ENCODE results near the gene IRF6.

The IRF6 gene

DNA sequence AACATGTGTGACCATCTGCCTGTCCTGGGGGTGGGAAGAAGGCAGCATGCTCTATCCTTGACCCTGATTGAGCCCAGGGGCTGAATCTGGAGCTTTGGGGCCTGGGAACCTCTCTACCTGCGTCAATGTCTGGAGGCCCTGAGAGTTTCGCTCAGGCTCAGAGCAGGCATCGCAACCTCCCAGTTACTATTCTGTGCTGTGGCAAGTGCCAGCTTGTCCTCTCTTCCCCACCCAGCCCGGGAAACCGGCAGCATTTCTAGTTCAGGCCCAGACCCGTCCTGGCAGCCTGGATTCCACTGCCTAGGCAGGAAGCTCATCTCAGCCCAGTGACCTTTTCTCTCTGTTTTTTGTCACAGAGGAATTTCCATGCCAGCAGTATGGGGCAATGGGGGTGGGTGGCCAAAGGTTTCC lies 10.0 kb upstream of the IRF6 start:
- Histone ChIP-seq H3K27ac (no peak overlapping the region), H3K27me3 (peaks cover 0 to 8% of the 10 kb centered on the region in 2 donors), H3K4me1 (no peaks in the 10 kb centered on the region), H3K36me3 (no peaks in the 10 kb centered on the region), H3K4me3 (no peak overlapping the region), H3K9me3 (no peaks in the 10 kb centered on the region)
- DNase-seq = no peak
- intact Hi-C loops (cut with DNase I; ENCODE audit: low total_unique reads) = no loop called here
- TF ChIP-seq, protein P1, sequence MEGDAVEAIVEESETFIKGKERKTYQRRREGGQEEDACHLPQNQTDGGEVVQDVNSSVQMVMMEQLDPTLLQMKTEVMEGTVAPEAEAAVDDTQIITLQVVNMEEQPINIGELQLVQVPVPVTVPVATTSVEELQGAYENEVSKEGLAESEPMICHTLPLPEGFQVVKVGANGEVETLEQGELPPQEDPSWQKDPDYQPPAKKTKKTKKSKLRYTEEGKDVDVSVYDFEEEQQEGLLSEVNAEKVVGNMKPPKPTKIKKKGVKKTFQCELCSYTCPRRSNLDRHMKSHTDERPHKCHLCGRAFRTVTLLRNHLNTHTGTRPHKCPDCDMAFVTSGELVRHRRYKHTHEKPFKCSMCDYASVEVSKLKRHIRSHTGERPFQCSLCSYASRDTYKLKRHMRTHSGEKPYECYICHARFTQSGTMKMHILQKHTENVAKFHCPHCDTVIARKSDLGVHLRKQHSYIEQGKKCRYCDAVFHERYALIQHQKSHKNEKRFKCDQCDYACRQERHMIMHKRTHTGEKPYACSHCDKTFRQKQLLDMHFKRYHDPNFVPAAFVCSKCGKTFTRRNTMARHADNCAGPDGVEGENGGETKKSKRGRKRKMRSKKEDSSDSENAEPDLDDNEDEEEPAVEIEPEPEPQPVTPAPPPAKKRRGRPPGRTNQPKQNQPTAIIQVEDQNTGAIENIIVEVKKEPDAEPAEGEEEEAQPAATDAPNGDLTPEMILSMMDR (IDR thresholded peaks at IDR 0.05) = no peak

DNA sequence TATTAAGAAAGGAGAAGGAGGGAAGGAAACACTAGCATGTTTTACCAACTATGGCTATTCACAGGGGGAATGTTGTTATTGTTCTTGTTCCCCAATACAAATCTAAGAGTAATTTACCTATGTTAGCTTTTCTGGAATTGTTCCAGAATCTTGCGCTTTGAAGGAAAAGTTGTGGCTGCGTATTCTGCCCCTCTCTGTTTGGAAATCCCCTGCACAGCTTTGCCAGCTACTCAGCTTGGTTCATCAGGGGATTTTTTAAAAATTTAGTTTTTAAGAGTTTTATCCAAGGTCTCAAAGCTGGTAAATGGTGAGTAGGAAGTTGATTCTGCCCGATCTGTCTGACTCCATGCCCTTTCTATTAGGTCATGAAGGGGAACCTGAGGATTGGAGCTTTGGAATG lies 9.5 kb upstream of the IRF6 start:
- H3K9me3 ChIP-seq = no peaks in the 10 kb centered on the region
- H3K27ac ChIP-seq = no peak overlapping the region
- intact Hi-C loops (cut with DNase I; ENCODE audit: low total_unique reads) = no loop called here
- no peaks in the 10 kb centered on the region for H3K36me3 ChIP-seq
- no peak overlapping the region for H3K4me3 ChIP-seq
- DNase-seq = no peak
- TF ChIP-seq, protein P1 (IDR thresholded peaks at IDR 0.05) = no peak
- H3K27me3 ChIP-seq = peaks cover 0 to 8% of the 10 kb centered on the region in 2 donors
- no peaks in the 10 kb centered on the region for H3K4me1 ChIP-seq

DNA sequence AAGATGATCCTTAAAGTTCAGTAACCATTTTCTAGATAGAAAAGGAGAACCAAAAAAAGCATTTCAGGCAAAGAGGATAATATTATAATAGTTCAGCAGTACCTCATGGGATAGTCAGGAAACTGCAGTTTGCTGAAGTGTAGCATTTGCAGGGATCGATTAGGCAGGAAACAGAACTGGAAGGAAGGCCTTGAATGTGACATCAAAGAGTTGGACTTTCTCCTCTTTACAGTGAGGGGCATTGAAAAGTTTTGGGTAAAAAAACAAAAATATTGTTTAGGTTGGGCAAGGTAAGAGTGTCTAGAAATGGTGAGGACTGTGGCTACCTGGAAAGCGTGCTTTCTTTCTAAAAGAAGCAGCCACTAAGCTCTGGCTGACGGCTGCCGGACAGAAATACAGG lies 8.0 kb upstream of the IRF6 start:
- TF ChIP-seq, protein P1 (IDR thresholded peaks at IDR 0.05) = no peak

DNA sequence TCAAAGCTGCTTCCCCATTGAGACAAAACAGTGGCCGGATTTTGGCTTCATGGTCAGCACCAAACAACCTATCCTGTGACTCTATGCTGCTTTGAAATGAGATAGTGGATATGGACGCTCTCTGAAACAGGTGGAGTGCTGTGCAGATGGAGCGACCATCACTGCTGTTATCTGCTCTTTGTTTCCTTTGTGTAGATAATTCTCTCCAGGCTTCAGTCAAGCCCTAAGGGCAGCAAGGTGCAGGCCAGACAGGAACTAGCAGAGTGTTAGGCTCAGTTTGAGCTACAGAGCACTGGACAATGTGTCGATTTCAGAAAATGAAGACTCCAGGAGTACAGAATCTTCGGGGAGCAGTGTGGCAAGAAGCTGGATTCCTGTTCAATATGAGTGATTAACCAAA lies 4.8 kb upstream of the IRF6 start:
- Histone ChIP-seq H3K27ac (no peak overlapping the region), H3K4me3 (no peak overlapping the region), H3K36me3 (no peaks in the 10 kb centered on the region), H3K27me3 (peaks cover 0 to 6% of the 10 kb centered on the region in 2 donors), H3K9me3 (no peaks in the 10 kb centered on the region), H3K4me1 (peaks cover 0 to 6% (median 3%) of the 10 kb centered on the region in 4 donors)
- no peak for DNase-seq
- TF ChIP-seq, protein P1 (IDR thresholded peaks at IDR 0.05) = no peak
- intact Hi-C loops (cut with DNase I; ENCODE audit: low total_unique reads) = no loop called here

More for the DNA sequence above, 8.0 kb upstream of the IRF6 start:
- H3K4me1 ChIP-seq = no peaks in the 10 kb centered on the region
- DNase-seq = no peak
- peaks cover 0 to 4% of the 10 kb centered on the region in 2 donors for H3K27me3 ChIP-seq
- H3K9me3 ChIP-seq = no peaks in the 10 kb centered on the region
- H3K36me3 ChIP-seq = no peaks in the 10 kb centered on the region
- H3K4me3 ChIP-seq = no peak overlapping the region
- H3K27ac ChIP-seq = no peak overlapping the region
- intact Hi-C loops (cut with DNase I; ENCODE audit: low total_unique reads) = no loop called here

DNA sequence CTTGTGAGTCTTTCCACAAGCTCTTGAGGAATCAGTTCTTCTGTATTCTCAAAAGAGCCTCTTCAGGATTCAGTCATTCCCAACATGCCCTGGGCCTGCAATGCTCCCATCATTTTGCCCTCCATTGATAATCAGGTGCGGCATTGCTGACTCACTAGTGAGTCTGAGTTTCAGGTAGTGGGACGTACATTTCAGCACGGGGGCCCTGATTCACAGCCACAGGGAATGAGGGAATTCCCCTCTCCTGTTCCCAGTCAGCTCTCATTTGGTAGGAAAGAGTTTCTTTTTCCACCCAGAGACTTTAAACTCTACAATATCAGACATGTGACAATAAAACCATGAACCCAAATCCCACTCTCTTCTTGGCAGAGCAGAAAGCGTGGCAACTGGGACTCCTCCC lies 3.7 kb upstream of the IRF6 start:
- TF ChIP-seq, protein P1 (IDR thresholded peaks at IDR 0.05) = no peak
- no peaks in the 10 kb centered on the region for H3K9me3 ChIP-seq
- no peak overlapping the region for H3K4me3 ChIP-seq
- H3K36me3 ChIP-seq = no peaks in the 10 kb centered on the region
- intact Hi-C loops (cut with DNase I; ENCODE audit: low total_unique reads) = no loop called here
- peaks cover 0 to 8% (median 3%) of the 10 kb centered on the region in 4 donors for H3K4me1 ChIP-seq
- DNase-seq = no peak
- H3K27me3 ChIP-seq = peaks cover 0 to 10% of the 10 kb centered on the region in 2 donors
- H3K27ac ChIP-seq = no peak overlapping the region

DNA sequence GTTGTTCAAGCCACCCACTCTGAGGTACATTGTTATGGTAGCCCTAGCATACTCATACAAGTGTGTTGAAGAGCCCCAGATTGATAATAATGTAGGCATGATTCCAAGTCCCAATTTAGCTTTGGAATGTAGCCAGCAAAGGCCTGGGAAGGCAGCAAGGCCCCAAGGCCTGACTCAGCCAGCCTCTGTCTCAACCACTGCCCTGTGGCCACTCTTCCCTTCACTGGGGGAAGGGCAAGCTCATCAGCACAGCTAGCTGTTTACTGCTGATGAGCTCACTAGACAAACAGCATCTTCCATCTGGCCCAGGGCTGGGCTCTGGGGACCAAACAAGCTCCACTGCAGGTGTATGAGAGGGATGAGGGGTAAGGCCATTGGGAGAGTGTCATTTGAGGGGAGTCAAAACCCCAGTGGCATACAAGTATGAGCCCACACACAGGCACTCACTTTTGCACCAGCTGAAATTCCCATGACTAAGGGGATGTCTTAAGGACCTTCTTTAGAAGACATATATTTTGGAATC lies 2.2 kb upstream of the IRF6 start:
- H3K4me3 ChIP-seq = no peak overlapping the region
- H3K27me3 ChIP-seq = peaks cover 0 to 10% of the 10 kb centered on the region in 2 donors
- DNase-seq = no peak
- intact Hi-C loops (cut with DNase I; ENCODE audit: low total_unique reads) = no loop called here
- H3K9me3 ChIP-seq = no peaks in the 10 kb centered on the region
- no peaks in the 10 kb centered on the region for H3K36me3 ChIP-seq
- H3K4me1 ChIP-seq = peaks cover 0 to 8% (median 3%) of the 10 kb centered on the region in 4 donors
- TF ChIP-seq, protein P1 (IDR thresholded peaks at IDR 0.05) = no peak
- no peak overlapping the region for H3K27ac ChIP-seq
